Measurements from ENCODE around the gene EVX1.

GRCh38 chr7:27221201-27221797 is 21.3 kb upstream of the EVX1 start:
- no peak for TF ChIP-seq CTCF (IDR thresholded peaks at IDR 0.05)
- TF ChIP-seq POLR2A (IDR thresholded peaks at IDR 0.05): no peak
